ENCODE results near the gene RCN1. TPM values are rescaled to one million over a fixed set of nuclear protein-coding genes. Genes with fewer than 3 reads are reported as not detected.

Gene RCN1
- total and polyA plus RNA-seq, 2 donors from 2014 or later = 82.0 to 85.0 TPM

- no peak overlapping the region for H3K4me3 ChIP-seq (ENCODE audit: low read length in 3 of 3)
- FAIRE-seq = no peak
- DNase-seq = no peak
- no peaks in the 10 kb centered on the region for H3K36me3 ChIP-seq (ENCODE audit: control insufficient read depth in 2 of 3, insufficient read depth in 3 of 3, low read length in 3 of 3)
- H3K27me3 ChIP-seq (ENCODE audit: control insufficient read depth, insufficient read depth, low read length) = no peaks in the 10 kb centered on the region
- no peak for TF ChIP-seq CTCF (IDR thresholded peaks at IDR 0.05; ENCODE audit: borderline replicate concordance, extremely low read depth, insufficient read depth)
- H3K9ac ChIP-seq (ENCODE audit: low read length in 3 of 3) = no peak overlapping the region
- intact Hi-C loops (cut with DNase I) = no loop called here
- no peaks in the 10 kb centered on the region for H3K4me1 ChIP-seq (ENCODE audit: control insufficient read depth in 2 of 3, insufficient read depth in 2 of 3, low read depth in 1 of 3, low read length in 3 of 3)
- H3K27ac ChIP-seq (ENCODE audit: low read depth in 2 of 2, low read length in 2 of 2) = no peak overlapping the region
- H3K9me3 ChIP-seq (ENCODE audit: control insufficient read depth in 2 of 3, insufficient read depth in 1 of 3, low read length in 3 of 3) = no peaks in the 10 kb centered on the region
Measured at GRCh38 chr11:32081129-32081641, 9.7 kb upstream of the RCN1 start.

- DNase-seq (no peak), FAIRE-seq (no peak)
- no peak overlapping the region for H3K4me3 ChIP-seq (ENCODE audit: low read length in 3 of 3)
- no peaks in the 10 kb centered on the region for H3K9me3 ChIP-seq (ENCODE audit: control insufficient read depth in 2 of 3, insufficient read depth in 1 of 3, low read length in 3 of 3)
- H3K9ac ChIP-seq (ENCODE audit: low read length in 3 of 3) = no peak overlapping the region
- H3K4me1 ChIP-seq (ENCODE audit: control insufficient read depth in 2 of 3, insufficient read depth in 2 of 3, low read depth in 1 of 3, low read length in 3 of 3) = no peaks in the 10 kb centered on the region
- H3K36me3 ChIP-seq (ENCODE audit: control insufficient read depth in 2 of 3, insufficient read depth in 3 of 3, low read length in 3 of 3) = no peaks in the 10 kb centered on the region
- no peak for TF ChIP-seq CTCF (IDR thresholded peaks at IDR 0.05; ENCODE audit: borderline replicate concordance, extremely low read depth, insufficient read depth)
- H3K27me3 ChIP-seq (ENCODE audit: control insufficient read depth, insufficient read depth, low read length) = no peaks in the 10 kb centered on the region
- H3K27ac ChIP-seq (ENCODE audit: low read depth in 2 of 2, low read length in 2 of 2) = no peak overlapping the region
- intact Hi-C loops (cut with DNase I) = no loop called here
Measured at GRCh38 chr11:32081901-32082300, 9.0 kb upstream of the RCN1 start.

GRCh38 chr11:32082346-32082986, 8.4 kb upstream of the RCN1 start:
- FAIRE-seq (no peak), DNase-seq (no peak)
- intact Hi-C loops (cut with DNase I) = no loop called here
- H3K9ac ChIP-seq (ENCODE audit: low read length in 3 of 3) = no peak overlapping the region
- H3K4me3 ChIP-seq (ENCODE audit: low read length in 3 of 3) = no peak overlapping the region
- no peaks in the 10 kb centered on the region for H3K27me3 ChIP-seq (ENCODE audit: control insufficient read depth, insufficient read depth, low read length)
- H3K9me3 ChIP-seq (ENCODE audit: control insufficient read depth in 2 of 3, insufficient read depth in 1 of 3, low read length in 3 of 3) = no peaks in the 10 kb centered on the region
- no peaks in the 10 kb centered on the region for H3K36me3 ChIP-seq (ENCODE audit: control insufficient read depth in 2 of 3, insufficient read depth in 3 of 3, low read length in 3 of 3)
- H3K27ac ChIP-seq (ENCODE audit: low read depth in 2 of 2, low read length in 2 of 2) = no peak overlapping the region
- TF ChIP-seq CTCF (IDR thresholded peaks at IDR 0.05; ENCODE audit: borderline replicate concordance, extremely low read depth, insufficient read depth) = no peak
- H3K4me1 ChIP-seq (ENCODE audit: control insufficient read depth in 2 of 3, insufficient read depth in 2 of 3, low read depth in 1 of 3, low read length in 3 of 3) = no peaks in the 10 kb centered on the region

Measured in kidney (tissue), 14 donors.